ENCODE data around the gene CCDC85C.

DNA sequence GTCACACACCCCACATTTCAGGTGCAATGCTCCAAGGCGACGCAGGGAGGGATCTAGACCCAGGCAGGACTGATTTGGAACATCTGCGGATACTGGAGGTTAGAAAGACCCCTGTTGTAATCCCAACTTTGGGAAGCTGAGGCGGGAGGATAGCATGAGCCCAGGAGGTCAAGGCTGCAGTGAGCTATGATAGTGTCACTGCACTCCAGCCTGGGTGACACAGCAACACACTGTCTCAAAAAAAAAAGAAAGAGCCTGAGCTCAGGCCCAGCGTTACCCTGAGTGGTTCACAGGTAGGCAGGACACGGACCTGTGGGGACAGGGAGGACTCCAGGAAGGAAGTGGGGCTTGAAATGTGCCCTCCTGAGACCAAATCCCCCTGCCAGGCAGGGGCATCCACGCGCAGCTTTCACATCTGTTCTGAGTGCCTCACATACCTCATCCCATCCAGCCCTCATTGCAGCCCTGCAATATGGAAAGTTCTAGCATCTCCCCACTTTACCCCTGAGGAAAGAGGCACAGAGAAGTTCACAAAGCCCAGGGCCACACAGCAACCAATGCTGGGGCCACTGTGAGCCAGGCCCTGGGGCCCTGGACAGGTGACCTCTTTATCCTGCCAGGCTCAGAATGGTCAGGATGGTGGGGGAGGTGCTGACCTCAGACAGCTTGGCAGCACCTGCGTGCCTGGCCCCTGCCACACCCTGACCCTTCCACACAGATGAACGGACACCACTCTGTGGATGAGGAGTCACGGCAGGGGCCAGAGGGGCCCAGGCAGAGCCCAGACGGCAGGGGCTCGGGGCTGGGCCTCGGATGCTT is 34.1 kb downstream of the CCDC85C start:
- TF ChIP-seq, protein P1, sequence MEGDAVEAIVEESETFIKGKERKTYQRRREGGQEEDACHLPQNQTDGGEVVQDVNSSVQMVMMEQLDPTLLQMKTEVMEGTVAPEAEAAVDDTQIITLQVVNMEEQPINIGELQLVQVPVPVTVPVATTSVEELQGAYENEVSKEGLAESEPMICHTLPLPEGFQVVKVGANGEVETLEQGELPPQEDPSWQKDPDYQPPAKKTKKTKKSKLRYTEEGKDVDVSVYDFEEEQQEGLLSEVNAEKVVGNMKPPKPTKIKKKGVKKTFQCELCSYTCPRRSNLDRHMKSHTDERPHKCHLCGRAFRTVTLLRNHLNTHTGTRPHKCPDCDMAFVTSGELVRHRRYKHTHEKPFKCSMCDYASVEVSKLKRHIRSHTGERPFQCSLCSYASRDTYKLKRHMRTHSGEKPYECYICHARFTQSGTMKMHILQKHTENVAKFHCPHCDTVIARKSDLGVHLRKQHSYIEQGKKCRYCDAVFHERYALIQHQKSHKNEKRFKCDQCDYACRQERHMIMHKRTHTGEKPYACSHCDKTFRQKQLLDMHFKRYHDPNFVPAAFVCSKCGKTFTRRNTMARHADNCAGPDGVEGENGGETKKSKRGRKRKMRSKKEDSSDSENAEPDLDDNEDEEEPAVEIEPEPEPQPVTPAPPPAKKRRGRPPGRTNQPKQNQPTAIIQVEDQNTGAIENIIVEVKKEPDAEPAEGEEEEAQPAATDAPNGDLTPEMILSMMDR (IDR thresholded peaks at IDR 0.05) = no peak
- no peak for TF ChIP-seq POLR2A (IDR thresholded peaks at IDR 0.05)
